HFF-Myc (cell line): ENCODE measurements around the gene ITGB8.

Experiments used
- DNase-seq: peaks from one replicate; pipeline ENCODE4 v3.0.0-alpha.2; 2011; ENCODE audit warnings: low read depth; ENCODE audit errors: extremely low read depth
- H3K4me3 ChIP-seq: replicated peaks from 2 replicates; pipeline ENCODE4 v1.5.1; 2011; ENCODE audit warnings: low read depth, mild to moderate bottlenecking, control low read depth, low read length
- CTCF ChIP-seq: IDR thresholded peaks from 2 replicates; pipeline ENCODE4 v1.5.1; 2012; ENCODE audit warnings: mild to moderate bottlenecking, low read depth, low read length, control low read depth; ENCODE audit errors: missing control alignments

ITGB8 gene

GRCh38 chr7:20417675-20418382 is 87.1 kb downstream of the ITGB8 start:
- H3K4me3 ChIP-seq = no peak overlapping the region
- DNase-seq = no peak
- no peak for TF ChIP-seq CTCF

- no peak for DNase-seq
- no peak for TF ChIP-seq CTCF
- H3K4me3 ChIP-seq = no peak overlapping the region
These were observed 93.8 kb downstream of the ITGB8 start for GRCh38 chr7:20424500-20424899.

- TF ChIP-seq CTCF = no peak
- no peak for DNase-seq
- H3K4me3 ChIP-seq = no peak overlapping the region
These were observed 100.0 kb downstream of the ITGB8 start for GRCh38 chr7:20430664-20431063.

GRCh38 chr7:20431146-20431545 is 100.4 kb downstream of the ITGB8 start:
- no peak overlapping the region for H3K4me3 ChIP-seq
- no peak for TF ChIP-seq CTCF
- DNase-seq = no peak

- no peak overlapping the region for H3K4me3 ChIP-seq
- DNase-seq = no peak
- TF ChIP-seq CTCF = no peak
These were observed 101.4 kb downstream of the ITGB8 start for GRCh38 chr7:20432071-20432470.

GRCh38 chr7:20435305-20435704 is 104.6 kb downstream of the ITGB8 start:
- TF ChIP-seq CTCF = no peak
- no peak overlapping the region for H3K4me3 ChIP-seq
- DNase-seq = no peak

GRCh38 chr7:20438248-20438647 is 107.5 kb downstream of the ITGB8 start:
- no peak for TF ChIP-seq CTCF
- no peak overlapping the region for H3K4me3 ChIP-seq
- no peak for DNase-seq
